ENCODE measurements around the gene PCDHB13.
"Not testable (repeated sequence)": the region's sequence is repeated elsewhere in the genome, so short reads cannot be mapped to it uniquely, and the experiment has no call there.

Gene PCDHB13

GRCh38 chr5:141196363-141196762 is 17.4 kb upstream of the PCDHB13 start:
- DNase-seq (ENCODE audit: extremely low spot score) = no peak
- ChIA-PET POLR2A (no interaction called here), CTCF (interaction anchor here (0.7 to 0.8 kb wide), 4 partner anchors 12 to 371 kb away, joined by 3 read pairs; partner anchors contain the start of genes PCDHB12, PCDHGB7 and TAF7)
- TF ChIP-seq SP1 (IDR thresholded peaks at IDR 0.05) (no peak), PKNOX1 (IDR thresholded peaks at IDR 0.05) (no peak), ELF4 (IDR thresholded peaks at IDR 0.05) (no peak), HDGF (IDR thresholded peaks at IDR 0.05; ENCODE audit: borderline replicate concordance) (no peak), FOXK2 (IDR thresholded peaks at IDR 0.05) (no peak), TARDBP (IDR thresholded peaks at IDR 0.05) (no peak), FOXM1 (IDR thresholded peaks at IDR 0.05; ENCODE audit: borderline replicate concordance) (no peak)

- POLR2A ChIA-PET = interaction anchor here (0.7 to 1.0 kb wide), 2 partner anchors 121 to 364 kb away, joined by 3 read pairs; partner anchors contain the start of gene TAF7
- DNase-seq (ENCODE audit: extremely low spot score) = no peak
- TF ChIP-seq CTBP1 (IDR thresholded peaks at IDR 0.05; ENCODE audit: borderline replicate concordance) (no peak), FOXM1 (IDR thresholded peaks at IDR 0.05; ENCODE audit: borderline replicate concordance) (no peak), LEF1 (IDR thresholded peaks at IDR 0.05; ENCODE audit: borderline replicate concordance) (no peak), PKNOX1 (IDR thresholded peaks at IDR 0.05) (no peak), ZNF384 (IDR thresholded peaks at IDR 0.05) (no peak), ARNT (IDR thresholded peaks at IDR 0.05) (no peak), SUZ12 (IDR thresholded peaks at IDR 0.05) (no peak), FOXK2 (IDR thresholded peaks at IDR 0.05) (no peak)
- CTCF ChIA-PET = interaction anchor here (0.9 to 1.5 kb wide), 5 partner anchors 9 to 213 kb away, joined by 3 to 5 read pairs (median 3); partner anchors contain the start of genes PCDHB12, PCDHB14, PCDHB16 and PCDHGA10
These were observed 14.1 kb upstream of the PCDHB13 start, which contains the start of gene PCDHB11 for GRCh38 chr5:141199359-141200235. PCDHB11 (plus strand) TSS chr5:141199627; CDS start chr5:141199775, 148 bp downstream.

GRCh38 chr5:141201126-141201525 is 12.6 kb upstream of the PCDHB13 start:
- POLR2A ChIA-PET; DNase-seq (ENCODE audit: extremely low spot score); CTCF ChIA-PET: not testable (repeated sequence)

GRCh38 chr5:141201646-141202045 is 12.1 kb upstream of the PCDHB13 start:
- POLR2A ChIA-PET; DNase-seq (ENCODE audit: extremely low spot score); CTCF ChIA-PET: not testable (repeated sequence)

- POLR2A ChIA-PET = no interaction called here
- peak; percentile 12 for DNase-seq (ENCODE audit: extremely low spot score)
- no peak for TF ChIP-seq LEF1 (IDR thresholded peaks at IDR 0.05; ENCODE audit: borderline replicate concordance)
- CTCF ChIA-PET = interaction anchor here (0.7 to 1.2 kb wide), 3 partner anchors 9 to 355 kb away, joined by 3 to 5 read pairs (median 4); partner anchors contain the start of gene PCDHB11
These were observed 5.2 kb upstream of the PCDHB13 start, which contains the start of gene PCDHB12 for GRCh38 chr5:141208478-141208877. PCDHB12 (plus strand) TSS chr5:141208719; CDS start chr5:141208908, 189 bp downstream.

- DNase-seq (ENCODE audit: extremely low spot score); POLR2A ChIA-PET; CTCF ChIA-PET: not testable (repeated sequence)
These were observed 3.4 kb upstream of the PCDHB13 start for GRCh38 chr5:141210281-141210680.

- POLR2A ChIA-PET; DNase-seq (ENCODE audit: extremely low spot score); CTCF ChIA-PET: not testable (repeated sequence)
These were observed 2.9 kb upstream of the PCDHB13 start for GRCh38 chr5:141210849-141211248.

GRCh38 chr5:141214583-141214982 is 864 bp downstream of the PCDHB13 start:
- POLR2A ChIA-PET; DNase-seq (ENCODE audit: extremely low spot score); CTCF ChIA-PET: not testable (repeated sequence)

- CTCF ChIA-PET; POLR2A ChIA-PET; DNase-seq (ENCODE audit: extremely low spot score): not testable (repeated sequence)
These were observed 1.8 kb downstream of the PCDHB13 start for GRCh38 chr5:141215504-141215903.

GRCh38 chr5:141216035-141216434 is 2.3 kb downstream of the PCDHB13 start:
- CTCF ChIA-PET = interaction anchor here (0.7 kb wide), 1 partner anchor 87 kb away, joined by 3 read pairs; no protein-coding TSS in a partner anchor
- DNase-seq (ENCODE audit: extremely low spot score); POLR2A ChIA-PET: not testable (repeated sequence)
